Gastrocnemius medialis (tissue), 4 donors: ENCODE results near the gene TMEM175.

Experiments
- POLR2A ChIP-seq, 2 donors: fragments of 450-650 bp; IDR thresholded peaks; one replicate each; pipeline ENCODE4 v1.6.1; 2017; ENCODE audit warnings: antibody characterized with exemption in 2 of 2, mild to moderate bottlenecking in 2 of 2, moderate library complexity in 2 of 2
- TF ChIP-seq, protein P1 (sequence below), 5 experiments: fragments of 450-650 bp in 3 of 5; fragments of 200-600 bp in 2 of 5; sonication (generic) in 2 of 5; IDR thresholded peaks in 4 of 5; conservative IDR thresholded peaks in 1 of 5; 1 replicate in 4 of 5; 2 replicates in 1 of 5; pipeline ENCODE4 v1.5.1; 2016 to 2019; ENCODE audit warnings: antibody characterized with exemption in 5 of 5, mild to moderate bottlenecking in 3 of 5, moderate library complexity in 3 of 5

DNA sequence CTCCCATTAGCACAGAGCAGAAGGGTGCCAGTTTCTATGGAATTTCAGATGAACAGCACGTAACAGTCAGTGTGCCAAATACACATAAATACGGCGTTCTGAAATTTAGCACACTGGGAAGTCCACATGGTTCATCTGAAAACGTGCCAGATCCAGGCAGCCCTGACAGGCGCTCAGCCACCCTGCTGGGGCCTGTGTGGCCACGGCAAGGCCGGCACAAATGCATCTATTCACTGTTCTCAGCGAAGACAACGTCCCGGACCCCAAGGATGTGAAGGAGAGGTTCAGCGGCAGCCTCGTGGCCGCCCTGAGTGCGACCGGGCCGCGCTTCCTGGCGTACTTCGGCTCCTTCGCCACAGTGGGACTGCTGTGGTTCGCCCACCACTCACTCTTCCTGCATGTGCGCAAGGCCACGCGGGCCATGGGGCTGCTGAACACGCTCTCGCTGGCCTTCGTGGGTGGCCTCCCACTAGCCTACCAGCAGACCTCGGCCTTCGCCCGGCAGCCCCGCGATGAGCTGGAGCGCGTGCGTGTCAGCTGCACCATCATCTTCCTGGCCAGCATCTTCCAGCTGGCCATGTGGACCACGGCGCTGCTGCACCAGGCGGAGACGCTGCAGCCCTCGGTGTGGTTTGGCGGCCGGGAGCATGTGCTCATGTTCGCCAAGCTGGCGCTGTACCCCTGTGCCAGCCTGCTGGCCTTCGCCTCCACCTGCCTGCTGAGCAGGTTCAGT lies 25.5 kb downstream of the TMEM175 start:
- TF ChIP-seq, protein P1, sequence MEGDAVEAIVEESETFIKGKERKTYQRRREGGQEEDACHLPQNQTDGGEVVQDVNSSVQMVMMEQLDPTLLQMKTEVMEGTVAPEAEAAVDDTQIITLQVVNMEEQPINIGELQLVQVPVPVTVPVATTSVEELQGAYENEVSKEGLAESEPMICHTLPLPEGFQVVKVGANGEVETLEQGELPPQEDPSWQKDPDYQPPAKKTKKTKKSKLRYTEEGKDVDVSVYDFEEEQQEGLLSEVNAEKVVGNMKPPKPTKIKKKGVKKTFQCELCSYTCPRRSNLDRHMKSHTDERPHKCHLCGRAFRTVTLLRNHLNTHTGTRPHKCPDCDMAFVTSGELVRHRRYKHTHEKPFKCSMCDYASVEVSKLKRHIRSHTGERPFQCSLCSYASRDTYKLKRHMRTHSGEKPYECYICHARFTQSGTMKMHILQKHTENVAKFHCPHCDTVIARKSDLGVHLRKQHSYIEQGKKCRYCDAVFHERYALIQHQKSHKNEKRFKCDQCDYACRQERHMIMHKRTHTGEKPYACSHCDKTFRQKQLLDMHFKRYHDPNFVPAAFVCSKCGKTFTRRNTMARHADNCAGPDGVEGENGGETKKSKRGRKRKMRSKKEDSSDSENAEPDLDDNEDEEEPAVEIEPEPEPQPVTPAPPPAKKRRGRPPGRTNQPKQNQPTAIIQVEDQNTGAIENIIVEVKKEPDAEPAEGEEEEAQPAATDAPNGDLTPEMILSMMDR (IDR thresholded peaks at IDR 0.05 in 4 of 5, conservative IDR thresholded peaks at IDR 0.05 in 1 of 5): no peak
- no peak for TF ChIP-seq POLR2A (IDR thresholded peaks at IDR 0.05)
